Stimulated activated naive B cell treated with anti-CD40 and anti-IgM and Interleukin-4, amounts not matched to agents 10 μg/mL and 1 μg/mL and 100 μg/mL, for 72 hours (primary cell): ENCODE measurements around the gene AGPAT2.

Experiments used
- ATAC-seq, 2 donors: fragments of 150-1000 bp; cut with Tn5 transposase; replicated peaks; 2 replicates each; pipeline ENCODE4 v1.10.0; 2021; ENCODE audit warnings: moderate library complexity in 1 of 2
- DNase-seq: peaks from one replicate; pipeline ENCODE4 v3.0.0; 2021
- H3K27ac Mint-ChIP-seq: one replicate; pipeline ENCODE4 v1.8.0; 2022; ENCODE audit warnings: mild to moderate bottlenecking, mixed read lengths
- H3K27me3 Mint-ChIP-seq, 2 donors: one replicate each; pipeline ENCODE4 v1.8.0; 2022; ENCODE audit warnings: mixed read lengths in 2 of 2
- H3K36me3 Mint-ChIP-seq, 2 donors: one replicate each; pipeline ENCODE4 v1.8.0; 2022; ENCODE audit warnings: mixed read lengths in 2 of 2, mild to moderate bottlenecking in 1 of 2
- H3K4me1 Mint-ChIP-seq, 2 donors: one replicate each; pipeline ENCODE4 v1.8.0; 2022; ENCODE audit warnings: mixed read lengths in 2 of 2, mild to moderate bottlenecking in 1 of 2
- H3K4me3 Mint-ChIP-seq, 2 donors: one replicate each; pipeline ENCODE4 v1.8.0; 2022; ENCODE audit warnings: mild to moderate bottlenecking in 2 of 2, mixed read lengths in 2 of 2, moderate library complexity in 1 of 2
- H3K9me3 Mint-ChIP-seq, 2 donors: one replicate each; pipeline ENCODE4 v1.8.0; 2022; ENCODE audit warnings: mixed read lengths in 2 of 2, mild to moderate bottlenecking in 1 of 2

AGPAT2 gene

GRCh38 chr9:136686794-136687711 is at the start of gene AGPAT2:
Gene AGPAT2, minus strand, starts transcription at chr9:136687457. Its CDS starts 100 bp downstream, at chr9:136687357.
- Mint-ChIP-seq H3K27ac (peak within 1 kb of the TSS; percentile 80), H3K27me3 (peaks cover 0 to 3% of the 10 kb centered on the region in 2 donors), H3K9me3 (no peaks in the 10 kb centered on the region), H3K4me1 (peaks cover 10 to 19% of the 10 kb centered on the region in 2 donors), H3K4me3 (peak within 1 kb of the TSS; percentile 82 to 86), H3K36me3 (no peaks in the 10 kb centered on the region)
- peak; percentile 89 to 93 for ATAC-seq
- DNase-seq: peak; percentile 45

- peaks cover 11 to 23% of the 10 kb centered on the region in 2 donors for H3K36me3 Mint-ChIP-seq
- no peak overlapping the region for H3K27ac Mint-ChIP-seq
- H3K4me3 Mint-ChIP-seq: no peak overlapping the region
- ATAC-seq (no peak), DNase-seq (no peak)
- no peaks in the 10 kb centered on the region for H3K27me3 Mint-ChIP-seq
- peaks cover 30 to 41% of the 10 kb centered on the region in 2 donors for H3K4me1 Mint-ChIP-seq
- H3K9me3 Mint-ChIP-seq: no peaks in the 10 kb centered on the region
These were observed 48.7 kb upstream of the AGPAT2 start for GRCh38 chr9:136735812-136736480.

- peaks cover 24 to 42% of the 10 kb centered on the region in 2 donors for H3K4me1 Mint-ChIP-seq
- peaks cover 13 to 29% of the 10 kb centered on the region in 2 donors for H3K36me3 Mint-ChIP-seq
- H3K27me3 Mint-ChIP-seq: no peaks in the 10 kb centered on the region
- no peak for ATAC-seq
- H3K9me3 Mint-ChIP-seq: no peaks in the 10 kb centered on the region
- peak overlapping the region; percentile 25 for H3K27ac Mint-ChIP-seq
- no peak overlapping the region for H3K4me3 Mint-ChIP-seq
- no peak for DNase-seq
These were observed 47.7 kb upstream of the AGPAT2 start for GRCh38 chr9:136734837-136735496.

- Mint-ChIP-seq H3K27ac (no peak overlapping the region), H3K27me3 (no peaks in the 10 kb centered on the region), H3K36me3 (peaks cover 7 to 21% of the 10 kb centered on the region in 2 donors), H3K4me1 (peaks cover 27 to 42% of the 10 kb centered on the region in 2 donors), H3K9me3 (no peaks in the 10 kb centered on the region), H3K4me3 (no peak overlapping the region)
- ATAC-seq (no peak), DNase-seq (no peak)
These were observed 46.4 kb upstream of the AGPAT2 start for GRCh38 chr9:136733611-136734010.

GRCh38 chr9:136732444-136733178 is 45.4 kb upstream of the AGPAT2 start:
- Mint-ChIP-seq H3K36me3 (peaks cover 4 to 14% of the 10 kb centered on the region in 2 donors), H3K27ac (peak overlapping the region; percentile 81)

GRCh38 chr9:136729926-136730325 is 42.7 kb upstream of the AGPAT2 start:
- DNase-seq (no peak), ATAC-seq (no peak)
- Mint-ChIP-seq H3K9me3 (no peaks in the 10 kb centered on the region), H3K4me3 (peak overlapping the region; percentile 79 to 95), H3K27ac (no peak overlapping the region), H3K36me3 (peaks cover 23 to 36% of the 10 kb centered on the region in 2 donors), H3K27me3 (no peaks in the 10 kb centered on the region), H3K4me1 (peaks cover 36 to 49% of the 10 kb centered on the region in 2 donors)

More at GRCh38 chr9:136732444-136733178, 45.4 kb upstream of the AGPAT2 start:
- Mint-ChIP-seq H3K4me3 (no peak overlapping the region), H3K4me1 (peaks cover 22 to 35% of the 10 kb centered on the region in 2 donors), H3K27me3 (no peaks in the 10 kb centered on the region), H3K9me3 (no peaks in the 10 kb centered on the region)
- ATAC-seq (no peak), DNase-seq (no peak)

GRCh38 chr9:136729144-136729543 is 41.9 kb upstream of the AGPAT2 start:
- H3K36me3 Mint-ChIP-seq: peaks cover 26 to 44% of the 10 kb centered on the region in 2 donors
- H3K27me3 Mint-ChIP-seq: no peaks in the 10 kb centered on the region
- H3K27ac Mint-ChIP-seq: peak overlapping the region; percentile 31
- DNase-seq (no peak), ATAC-seq (peak; percentile 28 to 35)
- peak overlapping the region; percentile 79 to 95 for H3K4me3 Mint-ChIP-seq
- peaks cover 40 to 57% of the 10 kb centered on the region in 2 donors for H3K4me1 Mint-ChIP-seq
- no peaks in the 10 kb centered on the region for H3K9me3 Mint-ChIP-seq

- DNase-seq (no peak), ATAC-seq (peak; percentile 37 to 44)
- Mint-ChIP-seq H3K4me1 (peaks cover 40 to 62% of the 10 kb centered on the region in 2 donors), H3K27ac (peak overlapping the region; percentile 91), H3K36me3 (peaks cover 31 to 49% of the 10 kb centered on the region in 2 donors), H3K27me3 (no peaks in the 10 kb centered on the region), H3K9me3 (no peaks in the 10 kb centered on the region), H3K4me3 (peak overlapping the region; percentile 79 to 95)
These were observed 41.4 kb upstream of the AGPAT2 start for GRCh38 chr9:136728548-136729123.

GRCh38 chr9:136728080-136728547 is 40.9 kb upstream of the AGPAT2 start:
- DNase-seq: peak; percentile 90
- H3K4me1 Mint-ChIP-seq: peaks cover 42 to 65% of the 10 kb centered on the region in 2 donors
- H3K9me3 Mint-ChIP-seq: no peaks in the 10 kb centered on the region
- peak; percentile 69 to 78 for ATAC-seq
- H3K27ac Mint-ChIP-seq: peak overlapping the region; percentile 89
- H3K27me3 Mint-ChIP-seq: no peaks in the 10 kb centered on the region
- H3K4me3 Mint-ChIP-seq: peak overlapping the region; percentile 95 to 99
- peaks cover 35 to 54% of the 10 kb centered on the region in 2 donors for H3K36me3 Mint-ChIP-seq

GRCh38 chr9:136726631-136727191 is 39.5 kb upstream of the AGPAT2 start:
- Mint-ChIP-seq H3K27me3 (no peaks in the 10 kb centered on the region), H3K27ac (peak overlapping the region; percentile 99), H3K9me3 (no peaks in the 10 kb centered on the region), H3K4me1 (peaks cover 35 to 63% of the 10 kb centered on the region in 2 donors), H3K36me3 (peaks cover 35 to 48% of the 10 kb centered on the region in 2 donors), H3K4me3 (peak overlapping the region; percentile 95 to 99)
- DNase-seq (no peak), ATAC-seq (peak; percentile 43 to 48)

GRCh38 chr9:136726118-136726517 is 38.9 kb upstream of the AGPAT2 start:
- Mint-ChIP-seq H3K36me3 (peaks cover 39 to 50% of the 10 kb centered on the region in 2 donors), H3K4me1 (peaks cover 37 to 65% of the 10 kb centered on the region in 2 donors), H3K27me3 (no peaks in the 10 kb centered on the region), H3K4me3 (peak overlapping the region; percentile 95 to 99), H3K27ac (peak overlapping the region; percentile 99), H3K9me3 (no peaks in the 10 kb centered on the region)
- DNase-seq: no peak
- no peak for ATAC-seq

- Mint-ChIP-seq H3K4me1 (peaks cover 41 to 65% of the 10 kb centered on the region in 2 donors), H3K36me3 (peaks cover 42 to 52% of the 10 kb centered on the region in 2 donors)
These were observed 38.4 kb upstream of the AGPAT2 start for GRCh38 chr9:136725612-136726011.

GRCh38 chr9:136724772-136725171 is 37.5 kb upstream of the AGPAT2 start:
- DNase-seq (no peak), ATAC-seq (no peak)
- peaks cover 41 to 50% of the 10 kb centered on the region in 2 donors for H3K36me3 Mint-ChIP-seq
- H3K4me3 Mint-ChIP-seq: peak overlapping the region in 1 of 2 donors; percentile 32
- H3K27me3 Mint-ChIP-seq: no peaks in the 10 kb centered on the region
- H3K27ac Mint-ChIP-seq: no peak overlapping the region
- no peaks in the 10 kb centered on the region for H3K9me3 Mint-ChIP-seq
- H3K4me1 Mint-ChIP-seq: peaks cover 47 to 65% of the 10 kb centered on the region in 2 donors

More at GRCh38 chr9:136725612-136726011, 38.4 kb upstream of the AGPAT2 start:
- Mint-ChIP-seq H3K9me3 (no peaks in the 10 kb centered on the region), H3K27me3 (no peaks in the 10 kb centered on the region), H3K4me3 (peak overlapping the region in 1 of 2 donors; percentile 99), H3K27ac (peak overlapping the region; percentile 9)
- ATAC-seq (no peak), DNase-seq (no peak)
